ENCODE results near the gene UBR3.

The UBR3 gene

GRCh38 chr2:170038734-170039133 is 211.5 kb downstream of the UBR3 start:
- Histone ChIP-seq H3K9me2 (replicated peaks; ENCODE audit: low read depth, low read length) (no peaks in the 10 kb centered on the region), H3K36me3 (ENCODE audit: insufficient read depth, low read length) (0 out of 2 replicates have a peak, but pooled peaks cover 8% of the 10 kb centered on the region), H3K4me3 (ENCODE audit: low read length, poor library complexity, severe bottlenecking) (no peak overlapping the region), H3K4me1 (ENCODE audit: insufficient read depth, low read length, poor library complexity, severe bottlenecking) (no peaks in the 10 kb centered on the region), H3K27me3 (ENCODE audit: insufficient read depth, low read length, poor library complexity, severe bottlenecking) (no peaks in the 10 kb centered on the region), H3K79me2 (ENCODE audit: insufficient read depth, low read length) (no peaks in the 10 kb centered on the region), H2AFZ (ENCODE audit: low read length) (no peak overlapping the region), H3K4me2 (ENCODE audit: low read depth, low read length, poor library complexity, severe bottlenecking) (no peak overlapping the region), H3K9me3 (ENCODE audit: insufficient read depth, low read depth, low read length) (no peaks in the 10 kb centered on the region), H3F3A (ENCODE audit: low read depth) (no peaks in the 10 kb centered on the region), H3K9ac (ENCODE audit: low read depth, low read length, poor library complexity, severe bottlenecking) (no peak overlapping the region), H4K20me1 (ENCODE audit: insufficient read depth, low read length, poor library complexity, severe bottlenecking) (no peaks in the 10 kb centered on the region)
- no peak for TF ChIP-seq CTCF (conservative IDR thresholded peaks at IDR 0.05; ENCODE audit: low read length)

GRCh38 chr2:170039401-170040172 is 212.3 kb downstream of the UBR3 start:
- H3K79me2 ChIP-seq (ENCODE audit: insufficient read depth, low read length), result no peaks in the 10 kb centered on the region
- H3K27me3 ChIP-seq (ENCODE audit: insufficient read depth, low read length, poor library complexity, severe bottlenecking), result no peaks in the 10 kb centered on the region
- H4K20me1 ChIP-seq (ENCODE audit: insufficient read depth, low read length, poor library complexity, severe bottlenecking), result no peaks in the 10 kb centered on the region
- H3K9me3 ChIP-seq (ENCODE audit: insufficient read depth, low read depth, low read length), result no peaks in the 10 kb centered on the region
- H3K9me2 ChIP-seq (replicated peaks; ENCODE audit: low read depth, low read length), result no peaks in the 10 kb centered on the region
- no peaks in the 10 kb centered on the region for H3K4me1 ChIP-seq (ENCODE audit: insufficient read depth, low read length, poor library complexity, severe bottlenecking)
- no peak overlapping the region for H3K9ac ChIP-seq (ENCODE audit: low read depth, low read length, poor library complexity, severe bottlenecking)
- peaks cover 8% of the 10 kb centered on the region; the same call in 1 of the 2 replicates for H3K36me3 ChIP-seq (ENCODE audit: insufficient read depth, low read length)
- no peak overlapping the region for H2AFZ ChIP-seq (ENCODE audit: low read length)
- no peaks in the 10 kb centered on the region for H3F3A ChIP-seq (ENCODE audit: low read depth)
- H3K4me3 ChIP-seq (ENCODE audit: low read length, poor library complexity, severe bottlenecking), result no peak overlapping the region
- TF ChIP-seq EZH2phosphoT487 (IDR thresholded peaks at IDR 0.05; ENCODE audit: borderline replicate concordance) (no peak), CTCF (conservative IDR thresholded peaks at IDR 0.05; ENCODE audit: low read length) (no peak)
- no peak overlapping the region for H3K4me2 ChIP-seq (ENCODE audit: low read depth, low read length, poor library complexity, severe bottlenecking)

- Histone ChIP-seq H3K4me2 (ENCODE audit: low read depth, low read length, poor library complexity, severe bottlenecking) (no peak overlapping the region), H2AFZ (ENCODE audit: low read length) (no peak overlapping the region), H3K9me2 (replicated peaks; ENCODE audit: low read depth, low read length) (no peaks in the 10 kb centered on the region), H3K36me3 (ENCODE audit: insufficient read depth, low read length) (peaks cover 11% of the 10 kb centered on the region; the same call in 1 of the 2 replicates), H3K9ac (ENCODE audit: low read depth, low read length, poor library complexity, severe bottlenecking) (no peak overlapping the region), H3K27me3 (ENCODE audit: insufficient read depth, low read length, poor library complexity, severe bottlenecking) (no peaks in the 10 kb centered on the region), H4K20me1 (ENCODE audit: insufficient read depth, low read length, poor library complexity, severe bottlenecking) (no peaks in the 10 kb centered on the region), H3K4me1 (ENCODE audit: insufficient read depth, low read length, poor library complexity, severe bottlenecking) (no peaks in the 10 kb centered on the region), H3F3A (ENCODE audit: low read depth) (no peaks in the 10 kb centered on the region), H3K79me2 (ENCODE audit: insufficient read depth, low read length) (no peaks in the 10 kb centered on the region), H3K4me3 (ENCODE audit: low read length, poor library complexity, severe bottlenecking) (no peak overlapping the region), H3K9me3 (ENCODE audit: insufficient read depth, low read depth, low read length) (no peaks in the 10 kb centered on the region)
- TF ChIP-seq EZH2phosphoT487 (IDR thresholded peaks at IDR 0.05; ENCODE audit: borderline replicate concordance), result no peak
- TF ChIP-seq CTCF (conservative IDR thresholded peaks at IDR 0.05; ENCODE audit: low read length), result no peak
Observed at GRCh38 chr2:170044751-170045478, 217.7 kb downstream of the UBR3 start.

Data from Loucy (cell line).